ENCODE results near the gene MSH6. TPM values are rescaled to one million over a fixed set of nuclear protein-coding genes. Genes with fewer than 3 reads are reported as not detected.
A peak's percentile ranks its signal among the peaks of the same experiment; 100 is the strongest.

Gene MSH6
- polyA plus RNA-seq, 3 donors, result 83.5 to 116 (median 89.0) TPM

GRCh38 chr2:47772343-47772742, 10.6 kb upstream of the MSH6 start:
- no peak for DNase-seq

- DNase-seq, result no peak
Measured at GRCh38 chr2:47774567-47774966, 8.4 kb upstream of the MSH6 start.

GRCh38 chr2:47777277-47777937, 5.5 kb upstream of the MSH6 start:
- no peak for DNase-seq

- no peak for DNase-seq
Measured at GRCh38 chr2:47778698-47779425, 4.1 kb upstream of the MSH6 start.

- DNase-seq, result no peak
Measured at GRCh38 chr2:47779426-47779790, 3.5 kb upstream of the MSH6 start.

- no peak for DNase-seq
Measured at GRCh38 chr2:47782381-47782670, 619 bp upstream of the MSH6 start.

- peak; percentile 67 for DNase-seq
Measured at GRCh38 chr2:47783486-47784351, 774 bp downstream of the MSH6 start.

- no peak for DNase-seq
Measured at GRCh38 chr2:47784352-47784851, 1.5 kb downstream of the MSH6 start.

- no peak for DNase-seq
Measured at GRCh38 chr2:47785986-47786385, 3.0 kb downstream of the MSH6 start.

GRCh38 chr2:47796090-47796697, 13.2 kb downstream of the MSH6 start:
- no peak for DNase-seq

GRCh38 chr2:47798631-47799030, 15.7 kb downstream of the MSH6 start:
- DNase-seq, result no peak

GRCh38 chr2:47799031-47799609, 16.2 kb downstream of the MSH6 start:
- DNase-seq, result no peak

GRCh38 chr2:47801118-47801517, 18.2 kb downstream of the MSH6 start:
- no peak for DNase-seq

- DNase-seq, result no peak
Measured at GRCh38 chr2:47803363-47803762, 20.4 kb downstream of the MSH6 start.

GRCh38 chr2:47803770-47804169, 20.8 kb downstream of the MSH6 start:
- no peak for DNase-seq

GRCh38 chr2:47805850-47806249, 22.9 kb downstream of the MSH6 start:
- no peak for DNase-seq

GRCh38 chr2:47808614-47809013, 25.7 kb downstream of the MSH6 start:
- no peak for DNase-seq

GRCh38 chr2:47809903-47810302, 27.0 kb downstream of the MSH6 start:
- no peak for DNase-seq

- DNase-seq, result no peak
Measured at GRCh38 chr2:47810850-47811249, 27.9 kb downstream of the MSH6 start.

GRCh38 chr2:47811668-47812067, 28.7 kb downstream of the MSH6 start:
- DNase-seq, result no peak

- no peak for DNase-seq
Measured at GRCh38 chr2:47815764-47816163, 32.8 kb downstream of the MSH6 start.

GRCh38 chr2:47818777-47819176, 35.8 kb downstream of the MSH6 start:
- DNase-seq, result no peak

All from renal pelvis (tissue), 4 donors.